Pancreas (tissue), 10 donors: Measurements from ENCODE around the gene ADARB1. TPM values are rescaled to one million over a fixed set of nuclear protein-coding genes. Genes with fewer than 3 reads are reported as not detected.

Source experiments
- ATAC-seq, 4 donors: fragments of 200-7000 bp; cut with Tn5 transposase; one replicate each; pipeline versions ENCODE4 v1.8.0 to v1.9.1; 2020; ENCODE audit warnings: mild to moderate bottlenecking in 4 of 4, moderate library complexity in 4 of 4
- DNase-seq, 6 donors: peaks; one replicate each; pipeline ENCODE4 v3.0.0-alpha.2; 2020
- FAIRE-seq: peaks from 2 replicates; lab custom pipeline; 2012; peaks lifted over from hg19 to GRCh38; lab: Jason Lieb, UNC
- H3K27ac ChIP-seq, 4 donors: fragments of 200-600 bp; sonication (generic); 1 replicate in 3 of 4; 2 replicates in 1 of 4; pipeline versions ENCODE4 v1.5.0 to v1.8.0; 2020
- H3K27me3 ChIP-seq, 4 donors: fragments of 200-600 bp; one replicate each; pipeline ENCODE4 v1.8.0; 2021
- H3K36me3 ChIP-seq, 3 donors: fragments of 200-600 bp; sonication (generic) in 1 of 3; one replicate each; pipeline versions ENCODE4 v1.5.0 to v1.8.0; 2020 to 2021
- H3K4me1 ChIP-seq, 3 donors: fragments of 200-600 bp; one replicate each; pipeline ENCODE4 v1.8.0; 2021
- H3K4me3 ChIP-seq, 4 donors: fragments of 200-600 bp; sonication (generic) in 2 of 4; one replicate each; pipeline versions ENCODE4 v1.5.0 to v1.8.0; 2020 to 2021
- H3K9me3 ChIP-seq, 4 donors: fragments of 200-600 bp; one replicate each; pipeline ENCODE4 v1.8.0; 2021
- CTCF ChIP-seq, 4 donors: fragments of 200-600 bp; sonication (generic) in 3 of 4; IDR thresholded peaks; one replicate each; pipeline versions ENCODE4 v1.5.0 to v1.8.0; 2021; ENCODE audit warnings: antibody characterized with exemption in 4 of 4
- WGBS, 2 donors: extraction: QIAGEN DNeasy Blood & Tissue Kit; methylation state at CpG; one replicate each; pipeline ENCODE4 v1.1.7; 2013; 5-methylcytosine and 5-hydroxymethylcytosine counted together
- intact Hi-C, 3 donors: fragments of 100-400 bp; cut with DNase I; formaldehyde crosslinking; loops; one replicate each; pipeline versions ENCODE4 v1.11.1 to v1.14.2; 2022
- polyA plus RNA-seq, 2 donors: library from polyadenylated mRNA; stranded (reverse); fragments of 200-250 nt; gene quantifications; one replicate each; pipeline ENCODE4 v1.2.3, GENCODE V29; 2013
- total RNA-seq, 6 donors: library from RNA; stranded (reverse); fragmentation: NEBNext Ultra II Directional in 4 of 6; extraction: Animal tissue kit (Norgen Biotek cat#: 25700) in 4 of 6; gene quantifications; one replicate each; pipeline versions ENCODE4 v1.2.1 to v1.2.4, GENCODE V29; 2021 to 2023
- donor health status: healthy with polysubstance abuse.
- donor health status: DM: no; HTN: no; CAD: no; lungs with moderate emphysema.
- donor health status: DM: no; HTN: no; CAD: no.
- donor health status: control.
- donor health status: control.
- donor health status: Bipolar disorder and iron deficiency.
- donor health status: DM: yes; HTN: yes; CAD: no.
- donor health status: DM: no; HTN: no; CAD: no.
- donor health status: DM: no; HTN: no; CAD: no.
- donor health status: DM: yes; HTN: yes; CAD: no.

The ADARB1 gene
- total and polyA plus RNA-seq, 8 donors = 5.4 to 10.1 (median 6.3) TPM

- DNase-seq (no peak), ATAC-seq (no peak), FAIRE-seq (no peak)
- whole genome bisulfite sequencing, 2 donors = 90 to 92% methylated on average over 12 of the region's 12 CpGs
- no peaks in the 10 kb centered on the region for H3K4me1 ChIP-seq
- H3K36me3 ChIP-seq = no peaks in the 10 kb centered on the region
- no peaks in the 10 kb centered on the region for H3K9me3 ChIP-seq
- intact Hi-C loops = no loop called here
- no peak for TF ChIP-seq CTCF (IDR thresholded peaks at IDR 0.05)
- H3K4me3 ChIP-seq = no peak overlapping the region
- no peak overlapping the region for H3K27ac ChIP-seq
- no peaks in the 10 kb centered on the region for H3K27me3 ChIP-seq
These were observed 136.1 kb downstream of the ADARB1 start for GRCh38 chr21:45210461-45210983.

- TF ChIP-seq CTCF (IDR thresholded peaks at IDR 0.05) = no peak
- H3K9me3 ChIP-seq = no peaks in the 10 kb centered on the region
- H3K36me3 ChIP-seq = no peaks in the 10 kb centered on the region
- H3K4me1 ChIP-seq = no peaks in the 10 kb centered on the region
- no peak overlapping the region for H3K4me3 ChIP-seq
- no peak for FAIRE-seq
- 86 to 87% methylated on average over 9 of the region's 9 CpGs for WGBS, 2 donors
- intact Hi-C loops = no loop called here
- DNase-seq = no peak
- no peak overlapping the region for H3K27ac ChIP-seq
- no peaks in the 10 kb centered on the region for H3K27me3 ChIP-seq
- no peak for ATAC-seq
These were observed 137.3 kb downstream of the ADARB1 start for GRCh38 chr21:45211661-45212060.

- no peak for TF ChIP-seq CTCF (IDR thresholded peaks at IDR 0.05)
These were observed 139.0 kb downstream of the ADARB1 start for GRCh38 chr21:45213392-45213791.

GRCh38 chr21:45215213-45215612, 140.8 kb downstream of the ADARB1 start:
- Histone ChIP-seq H3K4me1 (no peaks in the 10 kb centered on the region), H3K36me3 (no peaks in the 10 kb centered on the region), H3K27ac (no peak overlapping the region), H3K27me3 (no peaks in the 10 kb centered on the region), H3K4me3 (no peak overlapping the region), H3K9me3 (no peaks in the 10 kb centered on the region)
- FAIRE-seq (no peak), ATAC-seq (no peak), DNase-seq (no peak)
- intact Hi-C loops = no loop called here
- WGBS, 2 donors = 62 to 68% methylated on average over 2 of the region's 2 CpGs
- no peak for TF ChIP-seq CTCF (IDR thresholded peaks at IDR 0.05)

More at GRCh38 chr21:45213392-45213791, 139.0 kb downstream of the ADARB1 start:
- H3K4me1 ChIP-seq = no peaks in the 10 kb centered on the region
- no peaks in the 10 kb centered on the region for H3K36me3 ChIP-seq
- no peak for ATAC-seq
- no peak overlapping the region for H3K27ac ChIP-seq
- no peak for FAIRE-seq
- no peak for DNase-seq
- H3K4me3 ChIP-seq = no peak overlapping the region
- no peaks in the 10 kb centered on the region for H3K27me3 ChIP-seq
- H3K9me3 ChIP-seq = no peaks in the 10 kb centered on the region
- WGBS, 2 donors = 77 to 82% methylated on average over 2 of the region's 2 CpGs
- intact Hi-C loops = no loop called here

- Histone ChIP-seq H3K9me3 (no peaks in the 10 kb centered on the region), H3K27ac (no peak overlapping the region), H3K27me3 (no peaks in the 10 kb centered on the region), H3K4me3 (no peak overlapping the region), H3K36me3 (no peaks in the 10 kb centered on the region), H3K4me1 (no peaks in the 10 kb centered on the region)
- 65 to 82% methylated on average over 1 of the region's 1 CpG for WGBS, 2 donors
- no peak for TF ChIP-seq CTCF (IDR thresholded peaks at IDR 0.05)
- ATAC-seq (no peak), DNase-seq (no peak), FAIRE-seq (peak; percentile 37)
- intact Hi-C loops = no loop called here
These were observed 142.6 kb downstream of the ADARB1 start for GRCh38 chr21:45217010-45217409.
